OCI-LY7 (cell line): Measurements from ENCODE around the gene CIB4. TPM values are rescaled to one million over a fixed set of nuclear protein-coding genes. Genes with fewer than 3 reads are reported as not detected.

ENCODE experiments used
- BruUV-seq: library from RNA; stranded (reverse); fragments of 400-500 nt; replicated peaks from 2 replicates; lab custom pipeline; 2021; lab: Mats Ljungman, UMichigan
- CTCF ChIA-PET: fragments of 300-600 bp; sonication (Branson Sonifier 250); formaldehyde crosslinking; loops from one replicate; lab custom pipeline; 2022; ENCODE audit warnings: antibody characterized with exemption; ENCODE audit not compliant: unreplicated experiment; lab: Charles Lee
- POLR2A ChIA-PET: fragments of 300-600 bp; sonication (Branson Sonifier 250); formaldehyde crosslinking; loops from one replicate; lab custom pipeline; 2022; ENCODE audit warnings: antibody characterized with exemption; lab: Charles Lee
- DNase-seq: peaks from one replicate; pipeline ENCODE4 v3.0.0-alpha.2; 2015; ENCODE audit warnings: low spot score
- H2AFZ ChIP-seq: fragments of 200-600 bp; sonication (generic), shearing (Covaris generic); 2 replicates; pipeline ENCODE4 v1.6.1; 2014; ENCODE audit warnings: mild to moderate bottlenecking, antibody characterized with exemption, low read length, moderate library complexity
- H3K27ac ChIP-seq: fragments of 200-600 bp; sonication (generic); 2 replicates; pipeline ENCODE4 v1.5.1; 2014; ENCODE audit warnings: mixed run types, low read depth, mild to moderate bottlenecking, moderate library complexity, low read length, inconsistent platforms; ENCODE audit not compliant: poor library complexity, severe bottlenecking
- H3K36me3 ChIP-seq: fragments of 200-600 bp; sonication (generic); 2 replicates; pipeline ENCODE4 v1.6.1; 2014; ENCODE audit warnings: mild to moderate bottlenecking, antibody characterized with exemption, low read length, moderate library complexity, mixed read lengths; ENCODE audit not compliant: insufficient read depth
- H3K4me1 ChIP-seq: fragments of 200-600 bp; sonication (generic); 2 replicates; pipeline ENCODE4 v1.5.1; 2014; ENCODE audit warnings: mild to moderate bottlenecking, low read length; ENCODE audit not compliant: insufficient read depth, poor library complexity, severe bottlenecking
- H3K4me2 ChIP-seq: fragments of 200-600 bp; sonication (generic); 2 replicates; pipeline ENCODE4 v1.6.1; 2014; ENCODE audit warnings: mild to moderate bottlenecking, low read length
- H3K4me3 ChIP-seq: fragments of 200-600 bp; sonication (generic); 2 replicates; pipeline ENCODE4 v1.5.1; 2014; ENCODE audit warnings: mild to moderate bottlenecking, low read depth, low read length; ENCODE audit not compliant: poor library complexity, severe bottlenecking
- H3K79me2 ChIP-seq: fragments of 200-600 bp; sonication (generic); 2 replicates; pipeline ENCODE4 v1.6.1; 2016; ENCODE audit warnings: low read depth, mild to moderate bottlenecking, low read length, moderate library complexity, mixed read lengths; ENCODE audit not compliant: insufficient read depth
- H3K9me2 ChIP-seq: fragments of 200-600 bp; sonication (generic); 2 replicates; pipeline ENCODE4 v1.6.1; 2016; ENCODE audit warnings: mild to moderate bottlenecking, low read length, mixed read lengths; ENCODE audit not compliant: insufficient read depth
- H3K9me3 ChIP-seq: fragments of 200-600 bp; sonication (generic); 2 replicates; pipeline ENCODE4 v1.6.1; 2014; ENCODE audit warnings: mild to moderate bottlenecking, mixed run types, low read length, mixed read lengths
- H4K20me1 ChIP-seq: fragments of 200-600 bp; sonication (generic); 2 replicates; pipeline ENCODE4 v1.6.1; 2014; ENCODE audit warnings: mild to moderate bottlenecking, antibody characterized with exemption, low read length, moderate library complexity, mixed read lengths; ENCODE audit not compliant: insufficient read depth
- CTCF ChIP-seq: fragments of 200-600 bp; sonication (generic); conservative IDR thresholded peaks from 2 replicates; pipeline ENCODE4 v1.5.1; 2014; ENCODE audit warnings: mild to moderate bottlenecking, antibody characterized with exemption, low read length, moderate library complexity, mixed read lengths
- EZH2phosphoT487 ChIP-seq: fragments of 200-600 bp; sonication (generic); IDR thresholded peaks from 2 replicates; pipeline ENCODE4 v1.6.1; 2018; ENCODE audit warnings: low read depth, borderline replicate concordance, mild to moderate bottlenecking, mixed run types, antibody characterized with exemption, low read length, moderate library complexity, mixed read lengths
- intact Hi-C: fragments of 100-400 bp; cut with micrococcal nuclease; formaldehyde crosslinking; loops from one replicate; pipeline ENCODE4 v1.10.0; 2022; ENCODE audit not compliant: unreplicated experiment
- total RNA-seq, 2 experiments: library from RNA; depleted of rRNA in 1 of 2; stranded (reverse); fragments of >200 nt in 1 of 2; shearing (Covaris generic) in 1 of 2; gene quantifications; 2 replicates each; pipeline ENCODE4 v1.2.3, GENCODE V29; 2014 to 2022

The CIB4 gene
- total RNA-seq, 2 experiments from 2014 or later = not detected

GRCh38 chr2:26573241-26573925 is 67.8 kb downstream of the CIB4 start:
- no peaks in the 10 kb centered on the region for H3K79me2 ChIP-seq
- H3K4me3 ChIP-seq = no peak overlapping the region
- no TSS peak for BruUV-seq
- no peaks in the 10 kb centered on the region for H3K4me1 ChIP-seq
- TF ChIP-seq CTCF = no peak
- TF ChIP-seq EZH2phosphoT487 = no peak
- H3K36me3 ChIP-seq = no peaks in the 10 kb centered on the region
- no peaks in the 10 kb centered on the region for H4K20me1 ChIP-seq
- POLR2A ChIA-PET = no interaction called here
- CTCF ChIA-PET = interaction anchor here (0.6 kb wide), 1 partner anchor 1127 kb away, joined by 4 read pairs; no protein-coding TSS in a partner anchor
- no peak overlapping the region for H3K4me2 ChIP-seq
- H3K27ac ChIP-seq = no peak overlapping the region
- intact Hi-C loops = no loop called here
- H2AFZ ChIP-seq = no peak overlapping the region
- no peaks in the 10 kb centered on the region for H3K9me2 ChIP-seq
- no peaks in the 10 kb centered on the region for H3K9me3 ChIP-seq
- no peak for DNase-seq

- Histone ChIP-seq H3K79me2 (no peaks in the 10 kb centered on the region), H3K27ac (no peak overlapping the region), H3K9me2 (no peaks in the 10 kb centered on the region), H3K4me1 (no peaks in the 10 kb centered on the region), H3K4me2 (no peak overlapping the region), H3K9me3 (no peaks in the 10 kb centered on the region), H3K36me3 (no peaks in the 10 kb centered on the region), H2AFZ (no peak overlapping the region), H3K4me3 (no peak overlapping the region), H4K20me1 (no peaks in the 10 kb centered on the region)
- intact Hi-C loops = no loop called here
- no TSS peak for BruUV-seq
- no peak for DNase-seq
- CTCF ChIA-PET = interaction anchor here (0.6 kb wide), 1 partner anchor 1127 kb away, joined by 4 read pairs; no protein-coding TSS in a partner anchor
- TF ChIP-seq EZH2phosphoT487 (no peak), CTCF (no peak)
- POLR2A ChIA-PET = interaction anchor here (0.6 kb wide), 1 partner anchor 314 kb away, joined by 7 read pairs; no protein-coding TSS in a partner anchor
Observed at GRCh38 chr2:26572591-26572990, 68.6 kb downstream of the CIB4 start.

- Histone ChIP-seq H3K36me3 (no peaks in the 10 kb centered on the region), H3K4me1 (no peaks in the 10 kb centered on the region), H2AFZ (no peak overlapping the region), H3K4me3 (no peak overlapping the region), H3K4me2 (no peak overlapping the region), H3K9me3 (no peaks in the 10 kb centered on the region), H3K9me2 (no peaks in the 10 kb centered on the region), H3K79me2 (no peaks in the 10 kb centered on the region), H4K20me1 (no peaks in the 10 kb centered on the region), H3K27ac (no peak overlapping the region)
- BruUV-seq = no TSS peak
- POLR2A ChIA-PET = no interaction called here
- CTCF ChIA-PET = no interaction called here
- intact Hi-C loops = no loop called here
- no peak for TF ChIP-seq EZH2phosphoT487
- no peak for TF ChIP-seq CTCF
- DNase-seq = no peak
Observed at GRCh38 chr2:26571316-26571715, 69.8 kb downstream of the CIB4 start.
